HL-60 (cell line): ENCODE data around the gene MARCHF10.

Source experiments
- DNase-seq, 2 experiments: peaks; one replicate each; pipeline ENCODE4 v3.0.0-alpha.2; 2010 to 2020; ENCODE audit warnings: low read depth in 1 of 2, low spot score in 1 of 2
- H3K27ac ChIP-seq: fragments of 250-450 bp; sonication (Bioruptor Pico); replicated peaks from 2 replicates; pipeline ENCODE4 v1.5.1; 2020; ENCODE audit warnings: mild to moderate bottlenecking, moderate library complexity
- H3K27me3 ChIP-seq: fragments of 250-450 bp; sonication (Bioruptor Pico); 2 replicates; pipeline ENCODE4 v1.5.1; 2021; ENCODE audit warnings: mild to moderate bottlenecking, moderate library complexity; ENCODE audit not compliant: insufficient read depth, poor library complexity, severe bottlenecking
- H3K4me3 ChIP-seq: replicated peaks from 2 replicates; pipeline ENCODE4 v1.5.1; 2011; ENCODE audit warnings: mild to moderate bottlenecking, control low read depth, low read length; ENCODE audit not compliant: insufficient read depth
- GABPA ChIP-seq: IDR thresholded peaks from 2 replicates; pipeline ENCODE4 v1.6.1; 2012; ENCODE audit warnings: low read depth
- POLR2AphosphoS5 ChIP-seq: IDR thresholded peaks from 2 replicates; pipeline ENCODE4 v1.6.1; 2012; ENCODE audit warnings: low read depth
- SPI1 ChIP-seq: IDR thresholded peaks from 2 replicates; pipeline ENCODE4 v1.6.1; 2012; ENCODE audit warnings: low read depth, mild to moderate bottlenecking, borderline replicate concordance
- TF ChIP-seq, protein P1 (sequence below): IDR thresholded peaks from 2 replicates; pipeline ENCODE4 v1.6.1; 2012; ENCODE audit warnings: low read depth; ENCODE audit not compliant: insufficient replicate concordance
- TF ChIP-seq, protein P2 (sequence below): IDR thresholded peaks from one replicate; pipeline ENCODE4 v1.5.1; 2011; ENCODE audit warnings: low read length, control low read depth, inconsistent platforms; ENCODE audit not compliant: insufficient read depth

Gene MARCHF10

DNA sequence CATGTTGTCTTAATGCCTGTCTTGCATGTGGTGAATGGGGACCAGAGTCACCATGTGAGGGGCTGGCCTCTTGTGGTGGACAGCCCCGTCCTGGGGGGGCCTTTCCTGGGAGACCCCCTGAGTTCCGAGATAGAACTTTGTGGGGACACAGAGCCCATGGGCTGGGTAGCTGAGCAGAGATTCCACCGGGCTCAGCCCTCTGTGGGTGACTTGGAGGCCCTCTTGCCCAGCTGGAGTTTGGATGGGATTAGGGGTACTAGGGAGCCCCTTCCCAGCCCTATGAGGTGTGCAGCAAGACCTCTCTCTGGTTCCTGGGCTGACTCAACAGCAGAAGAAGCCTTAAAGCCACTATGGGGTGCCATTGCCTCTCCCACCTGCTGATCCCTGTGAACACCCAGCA is 142.5 kb downstream of the MARCHF10 start:
- no peak for DNase-seq
- TF ChIP-seq, protein P1, sequence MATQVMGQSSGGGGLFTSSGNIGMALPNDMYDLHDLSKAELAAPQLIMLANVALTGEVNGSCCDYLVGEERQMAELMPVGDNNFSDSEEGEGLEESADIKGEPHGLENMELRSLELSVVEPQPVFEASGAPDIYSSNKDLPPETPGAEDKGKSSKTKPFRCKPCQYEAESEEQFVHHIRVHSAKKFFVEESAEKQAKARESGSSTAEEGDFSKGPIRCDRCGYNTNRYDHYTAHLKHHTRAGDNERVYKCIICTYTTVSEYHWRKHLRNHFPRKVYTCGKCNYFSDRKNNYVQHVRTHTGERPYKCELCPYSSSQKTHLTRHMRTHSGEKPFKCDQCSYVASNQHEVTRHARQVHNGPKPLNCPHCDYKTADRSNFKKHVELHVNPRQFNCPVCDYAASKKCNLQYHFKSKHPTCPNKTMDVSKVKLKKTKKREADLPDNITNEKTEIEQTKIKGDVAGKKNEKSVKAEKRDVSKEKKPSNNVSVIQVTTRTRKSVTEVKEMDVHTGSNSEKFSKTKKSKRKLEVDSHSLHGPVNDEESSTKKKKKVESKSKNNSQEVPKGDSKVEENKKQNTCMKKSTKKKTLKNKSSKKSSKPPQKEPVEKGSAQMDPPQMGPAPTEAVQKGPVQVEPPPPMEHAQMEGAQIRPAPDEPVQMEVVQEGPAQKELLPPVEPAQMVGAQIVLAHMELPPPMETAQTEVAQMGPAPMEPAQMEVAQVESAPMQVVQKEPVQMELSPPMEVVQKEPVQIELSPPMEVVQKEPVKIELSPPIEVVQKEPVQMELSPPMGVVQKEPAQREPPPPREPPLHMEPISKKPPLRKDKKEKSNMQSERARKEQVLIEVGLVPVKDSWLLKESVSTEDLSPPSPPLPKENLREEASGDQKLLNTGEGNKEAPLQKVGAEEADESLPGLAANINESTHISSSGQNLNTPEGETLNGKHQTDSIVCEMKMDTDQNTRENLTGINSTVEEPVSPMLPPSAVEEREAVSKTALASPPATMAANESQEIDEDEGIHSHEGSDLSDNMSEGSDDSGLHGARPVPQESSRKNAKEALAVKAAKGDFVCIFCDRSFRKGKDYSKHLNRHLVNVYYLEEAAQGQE = no peak
- TF ChIP-seq SPI1 = no peak
- TF ChIP-seq, protein P2, sequence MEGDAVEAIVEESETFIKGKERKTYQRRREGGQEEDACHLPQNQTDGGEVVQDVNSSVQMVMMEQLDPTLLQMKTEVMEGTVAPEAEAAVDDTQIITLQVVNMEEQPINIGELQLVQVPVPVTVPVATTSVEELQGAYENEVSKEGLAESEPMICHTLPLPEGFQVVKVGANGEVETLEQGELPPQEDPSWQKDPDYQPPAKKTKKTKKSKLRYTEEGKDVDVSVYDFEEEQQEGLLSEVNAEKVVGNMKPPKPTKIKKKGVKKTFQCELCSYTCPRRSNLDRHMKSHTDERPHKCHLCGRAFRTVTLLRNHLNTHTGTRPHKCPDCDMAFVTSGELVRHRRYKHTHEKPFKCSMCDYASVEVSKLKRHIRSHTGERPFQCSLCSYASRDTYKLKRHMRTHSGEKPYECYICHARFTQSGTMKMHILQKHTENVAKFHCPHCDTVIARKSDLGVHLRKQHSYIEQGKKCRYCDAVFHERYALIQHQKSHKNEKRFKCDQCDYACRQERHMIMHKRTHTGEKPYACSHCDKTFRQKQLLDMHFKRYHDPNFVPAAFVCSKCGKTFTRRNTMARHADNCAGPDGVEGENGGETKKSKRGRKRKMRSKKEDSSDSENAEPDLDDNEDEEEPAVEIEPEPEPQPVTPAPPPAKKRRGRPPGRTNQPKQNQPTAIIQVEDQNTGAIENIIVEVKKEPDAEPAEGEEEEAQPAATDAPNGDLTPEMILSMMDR = no peak
- TF ChIP-seq POLR2AphosphoS5 = no peak
- TF ChIP-seq GABPA = no peak
- no peak overlapping the region for H3K4me3 ChIP-seq

DNA sequence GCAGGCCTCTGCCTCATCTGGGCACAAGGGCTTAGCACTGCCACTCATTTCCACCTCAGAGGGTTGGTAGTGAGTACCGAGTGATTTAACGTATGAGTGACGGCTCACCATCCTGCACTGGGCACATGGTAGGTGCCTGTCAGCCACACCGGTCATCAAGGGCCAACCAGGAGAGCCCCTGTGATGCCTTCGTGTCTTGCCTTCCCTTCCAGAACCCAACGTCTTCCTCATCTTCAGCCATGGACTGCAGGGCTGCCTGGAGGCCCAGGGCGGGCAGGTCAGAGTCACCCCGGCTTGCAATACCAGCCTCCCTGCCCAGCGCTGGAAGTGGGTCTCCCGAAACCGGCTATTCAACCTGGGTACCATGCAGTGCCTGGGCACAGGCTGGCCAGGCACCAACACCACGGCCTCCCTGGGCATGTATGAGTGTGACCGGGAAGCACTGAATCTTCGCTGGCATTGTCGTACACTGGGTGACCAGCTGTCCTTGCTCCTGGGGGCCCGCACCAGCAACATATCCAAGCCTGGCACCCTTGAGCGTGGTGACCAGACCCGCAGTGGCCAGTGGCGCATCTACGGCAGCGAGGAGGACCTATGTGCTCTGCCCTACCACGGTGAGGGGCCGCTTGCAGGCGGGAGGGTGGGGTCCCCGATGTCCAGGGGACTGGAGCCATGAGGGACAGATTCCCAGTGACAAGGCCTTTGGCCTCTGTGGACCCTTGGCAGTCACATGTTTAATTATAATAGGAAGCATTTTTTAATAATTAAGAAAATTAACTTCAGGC is 143.6 kb downstream of the MARCHF10 start:
- Histone ChIP-seq H3K27me3 (no peaks in the 10 kb centered on the region), H3K27ac (no peak overlapping the region), H3K4me3 (no peak overlapping the region)
- TF ChIP-seq, protein P2 = no peak
- TF ChIP-seq GABPA (no peak), POLR2AphosphoS5 (no peak), SPI1 (no peak)
- TF ChIP-seq, protein P1 = no peak
- DNase-seq = no peak

More for the DNA sequence above, 142.5 kb downstream of the MARCHF10 start:
- Histone ChIP-seq H3K27ac (no peak overlapping the region), H3K27me3 (no peaks in the 10 kb centered on the region)

DNA sequence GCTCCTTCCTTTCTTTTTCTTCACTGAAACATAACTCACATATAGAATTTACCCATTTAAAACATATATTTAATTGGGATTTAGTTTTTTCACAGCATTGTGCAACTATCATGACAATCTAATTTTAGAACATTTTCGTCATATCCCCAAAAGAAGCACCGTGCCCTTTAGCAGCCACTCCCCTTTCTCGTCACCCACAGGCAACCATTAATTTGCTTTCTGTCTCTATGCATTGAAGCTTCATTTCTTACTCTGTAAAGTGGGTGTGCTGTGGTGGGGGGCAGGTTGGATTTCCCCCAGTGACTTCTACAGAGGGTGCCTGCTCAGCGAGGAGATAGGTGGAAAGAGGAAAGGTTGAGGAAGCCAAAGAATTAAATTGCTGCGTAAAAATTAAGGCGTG is 144.8 kb downstream of the MARCHF10 start:
- Histone ChIP-seq H3K4me3 (no peak overlapping the region), H3K27me3 (no peaks in the 10 kb centered on the region), H3K27ac (no peak overlapping the region)
- no peak for DNase-seq
- TF ChIP-seq, protein P2 = no peak
- TF ChIP-seq GABPA = no peak
- no peak for TF ChIP-seq POLR2AphosphoS5
- TF ChIP-seq, protein P1 = no peak
- TF ChIP-seq SPI1 = no peak
